D341Med (cell line): Measurements from ENCODE around the gene FHOD3.
"Not testable (repeated sequence)": the region's sequence is repeated elsewhere in the genome, so short reads cannot be mapped to it uniquely, and the experiment has no call there.

ENCODE experiments used
- DNase-seq: peaks from one replicate; pipeline ENCODE4 v3.0.0; 2012; ENCODE audit warnings: low spot score

The FHOD3 gene

DNA sequence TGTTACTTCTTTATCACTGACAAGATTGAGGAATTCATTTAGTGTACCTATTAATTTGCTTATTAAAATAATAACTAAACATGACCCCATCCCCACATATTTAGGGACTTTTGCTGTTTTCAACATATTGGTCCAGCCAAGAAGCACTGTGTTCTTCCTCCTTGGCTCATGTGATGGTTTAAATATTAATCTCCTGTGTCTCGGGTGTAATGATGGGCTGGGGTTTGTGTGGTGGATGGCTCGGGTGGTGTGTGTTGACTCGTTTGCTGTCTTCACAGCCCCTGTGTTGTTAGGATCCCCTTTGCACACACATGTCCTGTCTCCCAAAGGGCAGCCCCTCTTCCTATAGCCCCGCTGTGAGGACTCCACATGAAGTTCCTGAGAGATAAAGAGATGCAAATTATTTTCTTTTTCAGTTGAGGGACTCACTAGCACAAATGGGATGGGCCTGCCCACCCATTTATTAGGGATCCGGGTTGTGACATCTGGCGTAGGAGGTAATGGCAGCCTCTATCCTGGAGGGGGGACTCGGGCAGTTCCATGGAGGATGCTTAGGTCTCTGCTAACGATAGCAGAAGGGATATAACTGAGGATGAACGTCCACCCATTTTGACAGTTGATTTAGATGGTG lies 53.4 kb downstream of the FHOD3 start:
- DNase-seq: no peak

DNA sequence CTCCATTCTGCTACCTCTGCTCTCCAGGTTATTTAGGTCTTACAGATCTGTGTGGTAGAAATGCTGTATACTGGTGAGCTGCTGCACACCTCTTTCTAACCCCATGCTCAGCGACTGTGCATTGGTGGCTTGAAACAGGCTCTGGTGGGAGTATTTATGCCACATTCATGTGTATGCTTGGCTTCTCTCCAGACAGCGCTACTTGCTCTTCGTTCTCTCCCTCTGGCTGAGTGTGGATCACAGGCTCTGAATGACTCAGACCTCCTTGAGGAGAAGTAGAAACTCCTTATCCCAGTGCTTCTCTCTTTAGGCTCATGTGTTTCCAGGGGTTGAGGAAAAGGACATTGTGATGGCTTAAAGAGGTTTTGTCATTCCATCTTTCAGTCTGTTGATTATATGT lies 54.9 kb downstream of the FHOD3 start:
- DNase-seq: no peak

DNA sequence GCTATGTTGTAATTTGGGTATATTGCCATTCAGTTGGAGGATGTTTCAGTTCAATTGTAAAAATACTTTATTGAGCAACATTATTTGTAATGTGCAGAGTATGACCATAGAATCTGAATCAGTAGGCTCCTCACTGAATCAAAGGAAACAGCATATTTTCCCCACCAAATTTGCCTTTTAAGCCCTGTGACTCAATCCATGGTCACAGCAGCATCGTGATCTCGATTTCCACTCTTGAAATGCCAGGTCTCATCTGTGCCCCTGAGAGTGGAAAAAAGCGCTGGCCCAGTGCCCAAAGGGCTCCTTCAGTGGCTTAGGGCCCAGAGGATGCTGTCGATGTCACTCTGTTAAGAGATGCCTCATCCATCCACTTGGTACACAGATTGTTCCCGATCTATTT lies 57.5 kb downstream of the FHOD3 start:
- DNase-seq: no peak

DNA sequence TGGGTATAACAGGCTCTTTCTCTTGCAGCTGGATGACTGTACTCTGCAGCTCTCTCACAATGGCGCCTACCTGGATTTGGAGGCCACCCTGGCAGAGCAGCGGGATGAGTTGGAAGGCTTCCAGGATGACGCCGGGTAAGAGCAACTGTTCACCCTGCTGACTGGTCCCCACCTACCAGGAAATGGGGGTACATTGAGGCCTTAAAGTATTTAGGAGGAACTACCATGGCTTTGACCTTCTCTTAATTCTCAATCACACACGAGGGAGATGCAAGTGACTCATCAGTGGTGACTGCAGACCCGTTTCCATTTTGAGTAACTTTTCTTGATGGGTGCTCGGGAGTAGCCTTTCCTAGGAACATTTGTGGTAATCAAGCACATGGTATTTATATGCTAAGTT lies 58.0 kb downstream of the FHOD3 start:
- no peak for DNase-seq

DNA sequence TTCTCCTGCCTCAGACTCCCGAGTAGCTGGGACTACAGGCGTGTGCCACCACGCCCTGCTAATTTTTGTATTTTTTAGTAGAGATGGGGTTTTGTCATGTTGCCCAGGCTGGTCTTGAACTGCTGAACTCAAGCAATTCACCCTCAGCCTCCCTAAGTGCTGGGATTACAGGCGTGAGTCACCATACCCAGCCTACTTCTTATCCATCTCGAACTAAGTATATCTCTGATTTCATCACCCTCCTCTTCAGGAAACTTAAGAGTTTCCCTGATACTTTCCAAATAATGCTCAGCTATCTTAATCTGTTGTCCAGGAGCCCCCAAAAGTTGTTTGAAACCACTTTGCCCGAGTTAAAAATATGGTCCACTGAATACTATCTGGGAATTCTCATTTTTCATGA lies 59.2 kb downstream of the FHOD3 start:
- not testable (repeated sequence) for DNase-seq

DNA sequence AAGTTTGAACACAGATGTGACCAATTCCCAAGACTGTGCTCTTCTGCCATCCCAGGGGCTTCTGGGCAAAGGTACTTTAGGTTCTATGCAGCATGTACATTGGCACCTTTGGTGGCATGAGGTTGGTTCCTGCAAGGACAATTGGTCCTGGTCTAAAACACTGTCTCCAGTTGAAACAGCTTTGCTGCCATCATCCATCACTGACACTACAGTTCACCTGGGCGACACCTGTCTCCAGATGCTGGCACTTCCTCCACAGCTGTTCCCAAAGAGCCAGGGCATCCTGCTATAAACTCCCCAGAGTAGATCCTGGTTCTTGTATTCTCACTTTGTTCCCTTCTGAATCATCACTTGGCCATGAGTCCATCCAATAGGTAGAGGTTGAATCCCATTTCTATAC lies 60.6 kb downstream of the FHOD3 start:
- no peak for DNase-seq

DNA sequence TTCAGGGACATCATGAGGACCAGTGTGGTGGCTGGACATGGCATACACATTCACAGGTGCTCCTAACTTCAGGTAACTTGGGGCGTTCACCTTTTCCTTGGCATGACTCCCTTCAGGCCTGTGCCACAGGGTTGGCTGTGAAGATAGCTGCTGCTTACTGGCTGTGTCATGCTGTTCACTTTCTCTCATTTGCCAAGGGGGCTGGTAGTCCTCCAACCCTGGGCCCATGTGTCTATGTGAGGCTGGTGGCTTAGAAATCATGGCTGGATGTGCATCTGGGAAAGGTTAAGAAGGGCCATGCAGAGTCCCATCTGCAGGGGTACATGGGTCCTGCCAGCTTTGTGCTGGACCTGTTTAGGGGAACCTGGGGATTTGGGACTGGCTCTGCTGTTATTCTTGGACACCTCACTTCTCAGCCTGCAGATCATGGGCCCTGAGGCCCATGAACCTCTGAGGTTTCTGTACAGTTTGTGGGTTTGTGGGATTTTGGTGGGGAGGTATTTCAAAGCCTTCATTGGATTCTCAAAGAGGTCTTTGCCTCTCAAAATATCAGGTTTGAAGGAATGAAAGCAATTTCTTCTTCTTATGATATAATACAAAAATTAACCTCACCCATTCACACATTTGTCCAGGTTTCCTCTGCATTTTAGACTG lies 62.9 kb downstream of the FHOD3 start:
- no peak for DNase-seq

DNA sequence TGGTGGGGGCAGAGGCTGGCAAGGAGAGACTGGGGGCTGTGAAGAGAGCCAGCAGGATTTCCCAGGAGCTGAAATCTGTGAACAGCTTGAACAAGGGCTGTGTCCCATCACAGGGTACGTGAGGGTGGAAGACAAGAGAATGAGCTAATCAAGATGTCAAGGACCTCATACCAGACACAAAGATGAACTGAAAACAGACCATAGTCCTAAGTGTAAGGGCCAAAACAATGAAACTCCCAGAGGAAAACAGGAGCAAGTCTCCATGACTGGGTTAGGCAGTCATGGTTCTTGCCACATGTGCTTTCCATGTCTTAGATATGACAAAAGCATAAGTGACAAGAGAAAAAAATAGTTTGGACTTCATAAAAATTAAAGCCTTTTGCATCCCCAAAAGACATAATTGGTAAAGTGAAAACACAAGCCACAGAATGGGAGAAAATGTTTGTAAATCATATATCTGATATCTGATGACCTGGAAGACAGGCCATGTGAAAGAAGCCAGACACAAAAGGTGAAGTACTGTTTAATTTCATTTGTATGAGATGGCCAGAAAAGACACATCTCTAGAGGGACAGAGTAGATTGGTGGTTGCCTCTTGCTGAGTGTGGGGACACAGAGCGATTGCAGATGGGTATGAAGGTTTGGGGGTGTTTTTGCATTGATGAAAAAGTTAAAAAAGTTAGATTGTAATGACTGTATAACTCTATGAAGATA lies 67.6 kb downstream of the FHOD3 start:
- no peak for DNase-seq

DNA sequence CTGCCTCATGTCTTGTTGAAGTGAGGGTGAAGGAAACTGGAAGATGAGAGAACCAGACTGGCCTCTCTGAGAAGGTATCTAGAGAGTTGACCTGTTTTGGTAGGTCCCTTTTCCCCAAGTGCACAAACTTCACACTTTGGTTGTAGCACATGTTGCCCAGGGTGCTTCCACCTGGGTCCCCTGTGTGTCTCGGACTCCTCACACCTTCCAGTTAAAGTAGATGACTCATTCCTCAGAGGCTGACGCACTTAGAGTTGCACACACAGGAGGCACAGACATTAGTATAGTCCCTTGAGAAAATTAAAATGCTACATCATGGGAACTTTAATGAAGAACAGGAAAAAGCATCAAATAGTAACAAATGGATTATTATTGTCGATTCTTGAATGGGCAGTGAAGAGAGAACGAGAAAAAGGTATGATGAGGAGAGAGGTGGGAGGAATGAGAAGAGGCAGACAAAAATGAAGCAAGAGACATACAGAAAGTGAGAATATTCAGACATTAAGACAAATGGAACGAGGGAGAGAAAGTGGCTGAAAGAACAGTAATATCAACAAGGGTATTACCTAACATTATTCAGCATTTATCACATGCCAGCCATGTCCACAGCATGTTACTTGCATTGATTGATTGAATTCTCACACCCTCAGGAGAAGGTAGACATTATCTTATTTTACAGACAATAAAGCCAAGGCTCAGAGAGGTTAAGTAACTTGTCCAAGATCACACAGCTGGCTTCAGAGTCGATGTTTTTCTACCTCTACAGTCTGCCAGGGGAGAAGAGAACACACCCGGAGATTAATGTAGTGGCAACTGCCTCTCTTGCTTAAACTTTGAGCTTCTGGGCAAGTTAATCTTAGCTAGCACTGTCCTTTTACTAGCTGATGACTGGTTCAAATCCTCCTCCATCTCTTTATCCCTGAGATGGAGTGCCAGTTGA lies 68.6 kb downstream of the FHOD3 start:
- DNase-seq: no peak

DNA sequence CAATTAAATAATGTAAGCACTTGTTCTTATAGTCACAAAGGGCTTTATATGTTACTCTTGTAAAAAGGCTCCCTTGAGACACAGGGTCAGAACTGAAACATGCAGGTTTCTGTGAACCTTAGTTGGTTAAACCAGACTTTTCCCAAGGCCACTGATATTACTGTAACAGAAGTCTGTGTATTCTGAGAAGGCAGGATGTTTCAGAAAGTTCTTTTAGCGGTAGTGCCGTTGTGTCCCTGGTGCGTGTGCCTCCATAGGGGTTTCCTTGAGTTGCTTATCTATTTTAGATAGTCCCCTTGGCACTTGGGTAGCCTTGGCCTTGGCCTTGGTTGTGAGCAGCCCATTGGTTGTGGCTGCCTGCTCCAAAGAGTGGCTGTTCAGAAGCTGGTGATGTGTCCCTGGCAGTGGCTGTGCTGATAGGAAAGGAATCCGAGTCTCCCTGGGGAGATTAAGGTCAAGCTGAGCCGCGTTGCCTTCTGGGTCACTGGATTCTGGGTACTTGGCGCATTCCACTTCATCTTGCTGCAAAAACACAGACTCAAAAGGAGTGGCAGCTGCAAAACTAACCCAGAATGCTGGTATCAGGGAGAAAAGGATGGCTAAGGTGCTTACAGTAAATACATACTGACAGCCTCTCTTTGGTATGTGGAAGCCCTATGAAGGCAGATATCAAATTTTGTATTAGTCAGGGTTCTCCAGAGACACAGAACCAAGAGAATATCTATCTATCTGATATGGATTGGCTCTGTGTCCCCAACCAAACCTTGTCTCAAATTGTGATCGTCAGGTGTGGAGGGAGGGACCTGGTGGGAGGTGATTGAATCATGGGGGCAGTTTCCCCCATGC lies 69.7 kb downstream of the FHOD3 start:
- DNase-seq: no peak

DNA sequence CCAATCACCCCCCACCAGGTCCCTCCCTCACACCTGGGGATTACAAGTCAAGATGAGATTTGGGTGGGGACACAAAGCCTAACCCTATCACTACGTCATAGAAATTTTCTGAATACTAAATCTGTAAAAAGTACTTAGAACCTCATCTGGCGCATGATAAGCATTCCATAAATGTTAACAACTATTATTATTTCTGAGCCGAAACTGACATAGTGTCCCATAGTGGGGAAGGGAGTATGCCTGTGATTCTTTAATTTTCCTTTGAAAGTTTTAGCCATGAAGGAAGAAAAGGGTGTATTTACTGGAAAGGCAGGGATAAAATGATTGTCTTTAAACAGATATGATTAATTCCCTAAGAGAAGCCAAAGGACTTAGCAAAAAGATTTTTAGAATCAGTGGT lies 71.4 kb downstream of the FHOD3 start:
- DNase-seq: no peak

DNA sequence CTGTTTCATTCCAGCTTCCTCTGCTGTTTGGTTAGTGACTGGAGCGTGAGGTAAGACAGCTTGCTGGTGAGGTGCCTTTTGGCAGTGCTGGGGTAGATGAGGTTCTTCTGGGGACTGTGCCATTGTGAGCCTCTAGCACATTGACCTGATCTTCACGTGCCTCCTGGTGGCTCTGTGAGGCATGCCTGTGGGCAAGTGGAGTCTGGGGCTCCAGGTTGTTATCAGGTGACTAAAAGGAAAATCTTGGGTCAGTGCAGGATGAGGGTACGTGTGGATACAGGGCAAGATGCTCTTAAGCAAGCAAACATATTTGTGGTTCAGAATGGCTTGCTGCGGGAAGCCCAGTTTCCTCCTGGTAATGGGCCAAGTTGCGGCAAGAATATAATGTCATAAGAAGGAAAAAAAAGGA lies 75.4 kb downstream of the FHOD3 start:
- DNase-seq: no peak

DNA sequence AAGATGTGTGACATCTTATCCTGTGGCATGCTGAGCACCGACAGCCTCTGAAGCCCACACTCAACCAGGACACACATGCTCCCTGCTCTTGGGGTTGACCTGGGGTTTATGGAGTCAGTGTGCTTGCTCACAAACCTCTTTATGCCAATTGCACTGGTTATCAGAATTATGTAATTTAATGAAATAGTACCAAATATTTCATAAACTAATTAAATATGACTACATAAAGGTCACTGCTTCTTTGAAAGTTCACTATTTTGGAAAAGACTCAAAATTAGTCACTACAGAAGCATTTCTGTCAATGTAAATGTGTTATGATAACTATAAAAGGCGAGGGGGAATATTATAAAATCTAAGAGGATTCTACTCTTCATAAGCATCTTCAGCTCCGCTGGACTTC lies 76.7 kb downstream of the FHOD3 start:
- no peak for DNase-seq

DNA sequence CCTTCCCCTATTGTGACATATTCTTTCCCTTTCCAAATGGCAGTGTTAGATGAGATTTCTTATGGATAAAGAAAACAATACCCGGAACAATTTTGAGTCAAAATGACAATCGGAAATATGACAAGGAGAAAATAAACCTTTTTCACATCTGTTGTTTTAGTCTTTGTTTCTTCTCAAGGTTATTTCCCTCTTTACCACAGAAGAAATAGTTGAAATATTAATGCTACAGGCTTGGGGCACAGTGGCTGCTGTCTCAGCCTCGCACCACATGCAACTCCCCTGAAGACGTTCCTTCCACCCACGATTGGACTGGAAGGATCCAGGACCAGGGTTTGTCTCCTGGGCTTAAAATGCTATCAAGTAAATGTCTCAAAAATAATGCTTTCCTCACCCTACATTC lies 77.6 kb downstream of the FHOD3 start:
- DNase-seq: no peak

DNA sequence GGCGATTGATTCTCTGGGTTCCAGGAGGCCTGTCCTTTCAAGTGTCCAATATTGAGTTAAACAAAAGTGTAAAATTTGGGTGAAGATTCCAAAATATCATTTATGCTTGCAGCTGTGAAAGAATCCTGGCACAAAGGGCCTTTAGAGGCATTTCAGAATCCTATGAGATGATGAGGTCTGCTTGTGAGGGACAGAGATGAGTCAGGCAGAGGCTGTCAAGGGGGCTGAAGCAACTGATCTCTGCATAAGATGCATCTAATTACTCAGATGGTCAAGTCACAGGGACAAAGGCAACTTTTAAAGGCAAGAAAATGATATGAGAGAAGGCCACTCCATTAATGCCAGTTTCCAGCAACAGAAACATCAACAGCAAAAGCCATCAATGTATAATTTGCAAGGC lies 78.8 kb downstream of the FHOD3 start:
- DNase-seq: no peak

DNA sequence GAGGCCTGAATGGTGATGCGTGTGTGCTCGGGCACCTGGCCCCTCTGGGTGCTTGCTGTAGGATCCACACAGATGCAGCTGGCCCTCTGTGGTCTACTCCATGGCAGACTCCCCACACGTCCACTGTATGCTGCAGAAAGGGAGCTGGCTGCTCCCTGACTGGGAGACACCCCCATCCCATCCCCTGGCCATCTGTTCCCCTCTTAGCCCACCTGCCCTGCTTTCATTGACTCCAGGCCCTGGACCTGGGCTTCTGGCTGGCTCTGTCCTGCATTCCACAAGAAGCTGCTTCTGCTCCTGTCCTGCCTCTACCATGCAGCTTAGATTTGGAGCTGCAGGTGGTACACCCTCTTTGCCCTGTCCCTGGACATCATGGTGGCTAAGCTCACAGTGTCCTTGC lies 80.1 kb downstream of the FHOD3 start:
- DNase-seq: no peak

DNA sequence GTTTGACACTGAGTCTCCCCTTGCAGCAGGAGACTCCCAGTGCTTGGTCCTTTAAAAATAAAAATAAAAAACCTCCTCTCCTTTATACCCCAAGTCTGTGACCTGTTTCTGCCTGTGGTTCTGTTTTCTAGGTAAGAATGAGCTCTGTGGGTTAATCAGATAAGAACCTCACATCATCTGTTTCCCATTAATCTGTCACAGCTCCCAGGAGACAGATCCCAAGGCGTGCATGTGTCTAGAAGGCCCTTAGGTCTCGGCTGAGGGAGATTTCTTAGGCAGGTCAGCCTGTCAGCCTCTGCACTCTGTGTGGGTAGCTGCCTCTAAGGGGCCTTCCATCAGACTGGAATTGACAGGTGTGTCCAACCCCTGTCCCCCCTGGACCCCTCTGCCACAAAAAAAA lies 80.7 kb downstream of the FHOD3 start:
- DNase-seq: peak; percentile 85

DNA sequence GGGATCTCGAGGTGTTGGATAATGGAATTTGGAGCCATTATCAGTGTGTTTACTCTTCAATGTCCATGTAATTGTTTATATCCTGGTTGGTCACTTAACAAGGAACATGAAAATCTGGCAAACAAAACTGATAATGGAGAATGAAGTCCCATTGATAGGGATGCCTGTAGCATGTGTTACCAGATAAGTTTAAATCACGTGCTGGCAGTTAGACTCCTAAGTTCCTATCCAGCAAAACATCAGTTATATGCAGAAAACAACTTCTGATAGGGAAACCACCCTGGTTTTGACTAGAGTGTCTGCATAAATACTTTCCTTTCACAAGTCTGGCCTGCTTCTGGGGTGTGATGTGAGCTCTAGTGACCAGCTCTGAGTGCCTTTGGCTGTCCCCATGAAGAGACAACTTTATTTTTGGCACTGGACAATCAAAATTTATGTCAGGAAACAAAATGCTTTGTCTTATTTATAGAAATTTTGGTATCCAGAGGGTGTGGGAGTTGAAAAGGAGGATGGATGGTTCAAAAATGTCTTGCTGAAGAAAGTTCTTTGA lies 82.0 kb downstream of the FHOD3 start:
- DNase-seq: no peak

DNA sequence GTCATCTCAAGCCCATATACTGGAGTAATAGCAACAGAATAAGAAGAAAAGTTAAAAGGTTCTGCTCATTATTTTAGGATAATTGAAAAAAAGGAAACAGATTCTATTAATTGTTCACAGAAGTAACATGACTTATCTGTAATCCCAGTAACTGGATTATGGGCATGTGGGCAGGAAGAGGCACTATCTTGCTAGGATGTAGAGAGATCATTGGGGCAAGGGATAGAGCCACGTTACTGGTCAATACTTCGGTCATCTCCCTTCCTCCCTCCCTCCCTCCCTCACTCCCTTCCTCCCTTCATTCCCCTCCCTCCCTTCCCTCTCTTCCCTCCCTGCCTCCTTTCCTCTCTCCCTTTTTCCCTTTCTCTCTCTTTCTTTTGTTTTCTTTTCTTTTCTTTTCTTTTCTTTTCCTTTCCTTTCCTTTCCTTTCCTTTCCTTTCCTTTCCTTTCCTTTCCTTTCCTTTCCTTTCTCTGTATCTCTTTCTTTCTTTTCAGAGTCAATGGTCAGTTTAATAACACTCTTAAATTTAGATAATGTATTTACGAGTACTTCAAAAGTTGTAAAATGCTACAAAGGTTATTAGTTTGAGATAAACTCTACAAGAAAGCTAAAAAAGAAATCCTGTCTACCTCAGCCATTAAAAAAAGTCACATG lies 82.8 kb downstream of the FHOD3 start:
- no peak for DNase-seq

DNA sequence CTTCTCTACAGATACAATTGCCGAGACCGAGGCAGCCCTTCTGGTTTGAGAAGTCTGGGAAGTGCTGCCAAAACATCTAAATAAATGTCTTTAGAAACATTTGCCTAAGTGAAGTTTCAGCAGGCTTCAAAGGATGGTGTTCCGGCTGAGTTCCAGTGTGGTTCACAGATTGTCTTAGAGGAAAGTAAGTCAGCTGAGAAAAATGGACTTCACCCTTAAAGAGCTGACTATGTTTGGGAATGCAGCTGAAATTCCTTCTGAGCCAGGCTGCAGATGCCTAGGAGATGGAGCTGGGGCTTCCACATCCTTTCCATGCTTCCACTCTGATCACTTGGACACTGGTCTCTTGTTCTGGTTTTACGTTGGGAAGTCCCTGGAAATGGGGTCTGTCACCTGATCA lies 83.6 kb downstream of the FHOD3 start:
- DNase-seq: no peak

DNA sequence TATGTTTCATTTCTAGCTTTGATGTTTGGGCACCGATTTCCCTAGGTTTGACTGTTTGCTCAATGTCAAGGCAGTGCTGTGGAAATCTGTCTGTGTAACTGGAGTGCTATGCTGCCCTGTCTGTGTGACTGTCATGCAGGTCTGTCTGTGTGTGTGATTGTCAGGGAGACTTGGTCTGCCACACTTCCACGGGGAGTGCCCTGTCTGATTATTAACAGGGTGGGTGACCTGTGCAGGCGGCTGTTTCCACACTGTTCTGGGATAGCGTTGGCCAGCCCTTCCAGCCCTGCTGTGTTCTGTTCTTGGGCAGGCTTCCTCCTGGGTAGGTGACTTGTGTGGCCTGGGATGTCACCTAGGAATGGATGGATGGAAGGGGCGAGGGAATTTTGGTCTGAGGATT lies 85.3 kb downstream of the FHOD3 start:
- DNase-seq: no peak
